BLaER1 treated with 17β-estradiol and CSF1 and Interleukin-3, amounts not matched to agents 10 nM and 100 nM (cell line): Measurements from ENCODE around the gene GGT6.
A peak's percentile ranks its signal among the peaks of the same experiment; 100 is the strongest.

Experiments
- H3K27ac ChIP-seq, 11 experiments: shearing (Covaris generic); formaldehyde crosslinking; 2 replicates each; pipeline ENCODE4 v1.8.1; 2022
- H3K27me3 ChIP-seq, 11 experiments: shearing (Covaris generic); formaldehyde crosslinking; 2 replicates each; pipeline ENCODE4 v1.8.1; 2022
- H3K36me3 ChIP-seq, 11 experiments: shearing (Covaris generic); formaldehyde crosslinking; 2 replicates each; pipeline ENCODE4 v1.8.1; 2022
- H3K4me1 ChIP-seq, 10 experiments: shearing (Covaris generic); formaldehyde crosslinking; 2 replicates each; pipeline ENCODE4 v1.8.1; 2022
- H3K4me2 ChIP-seq, 11 experiments: shearing (Covaris generic); formaldehyde crosslinking; 2 replicates each; pipeline ENCODE4 v1.8.1; 2022
- H3K4me3 ChIP-seq, 10 experiments: shearing (Covaris generic); formaldehyde crosslinking; 2 replicates each; pipeline ENCODE4 v1.8.1; 2022
- H3K9ac ChIP-seq, 11 experiments: shearing (Covaris generic); formaldehyde crosslinking; 2 replicates each; pipeline ENCODE4 v1.8.1; 2022
- H3K9me3 ChIP-seq, 11 experiments: shearing (Covaris generic); formaldehyde crosslinking; replicated peaks in 1 of 11; 2 replicates each; pipeline ENCODE4 v1.8.1; 2022
- H4K20me1 ChIP-seq, 11 experiments: shearing (Covaris generic); formaldehyde crosslinking; 2 replicates each; pipeline ENCODE4 v1.8.1; 2022
- Cebpa-rat ChIP-seq, 11 experiments: shearing (Covaris generic); IDR thresholded peaks; 2 replicates each; pipeline ENCODE4 v1.8.1; 2022

The GGT6 gene

DNA sequence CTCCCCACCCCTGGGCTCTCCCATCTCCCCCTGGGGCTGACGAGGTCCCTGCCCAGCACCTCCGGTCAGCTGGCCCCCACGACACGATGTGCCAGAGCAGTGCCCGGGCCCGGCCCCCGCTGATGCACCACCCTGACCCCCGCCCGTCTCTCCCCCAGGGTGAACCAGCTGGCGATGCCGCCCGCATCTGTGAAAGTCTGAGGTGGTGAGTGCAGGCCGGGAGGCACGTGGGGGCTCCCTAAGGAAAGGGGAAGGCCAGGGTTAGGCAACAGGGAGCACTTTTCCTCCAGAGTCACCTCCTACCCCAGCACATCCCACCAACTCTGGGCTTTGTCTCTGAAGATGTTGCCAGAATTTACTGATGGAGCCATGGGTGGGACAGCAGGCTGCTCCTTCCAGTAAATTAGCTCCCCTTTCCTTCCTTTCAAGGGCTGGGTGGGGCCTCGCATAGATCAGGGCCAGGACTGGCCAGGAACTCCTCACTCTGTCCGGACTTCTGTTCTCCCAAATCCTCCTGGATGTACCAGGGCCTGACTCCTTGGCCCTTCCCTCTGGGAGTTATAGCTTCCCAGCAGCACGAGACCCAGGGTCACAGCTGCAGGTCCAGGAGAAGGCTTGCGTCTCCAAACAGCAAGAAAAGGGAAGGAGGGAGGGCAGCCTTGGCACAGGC, 23.5 kb downstream of the GGT6 start:
- H3K4me3 ChIP-seq, result no peak overlapping the region
- peak overlapping the region in 9 of 11 experiments; percentile 38 to 68 (median 54); a peak in 18 of 22 replicates for H3K27ac ChIP-seq
- H4K20me1 ChIP-seq, result peaks cover 0 to 87% (median 56%) of the 10 kb centered on the region in 11 experiments; a peak in 19 of 22 replicates
- no peaks in the 10 kb centered on the region for H3K9me3 ChIP-seq
- peaks cover 50 to 93% (median 75%) of the 10 kb centered on the region in 10 experiments for H3K4me1 ChIP-seq
- peak overlapping the region; percentile 52 to 78 (median 70) for H3K4me2 ChIP-seq
- peaks cover 33 to 52% (median 49%) of the 10 kb centered on the region in 11 experiments for H3K36me3 ChIP-seq
- no peaks in the 10 kb centered on the region for H3K27me3 ChIP-seq
- TF ChIP-seq Cebpa-rat (IDR thresholded peaks at IDR 0.05), result no peak
- H3K9ac ChIP-seq, result peak overlapping the region; percentile 18 to 65 (median 50); a peak in 16 of 22 replicates

DNA sequence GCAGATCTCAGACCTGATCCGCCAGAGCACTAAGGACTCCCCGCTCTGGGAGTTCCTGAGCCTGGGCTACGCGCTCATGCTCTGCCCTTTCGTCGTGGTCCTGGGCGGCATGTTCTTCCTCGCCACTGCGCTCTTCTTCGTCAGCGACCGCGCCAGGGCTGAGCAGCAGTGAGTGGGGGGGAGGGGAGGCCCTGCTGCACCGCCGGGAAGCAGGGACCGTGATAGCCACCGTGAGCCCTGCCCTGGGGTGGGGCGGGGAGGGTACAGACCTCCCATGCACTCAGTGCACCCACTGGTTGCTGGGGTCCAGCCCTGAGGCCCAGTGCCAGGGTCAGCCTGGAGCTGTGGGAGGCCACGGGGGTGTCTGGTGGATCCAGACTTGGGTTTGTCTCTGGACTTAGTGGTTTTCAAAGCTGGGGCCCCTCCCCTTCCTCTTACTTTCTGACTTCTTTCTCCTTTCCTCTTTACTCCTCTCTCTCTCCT, 24.1 kb downstream of the GGT6 start:
- Histone ChIP-seq H3K4me2 (peak overlapping the region; percentile 52 to 78 (median 70)), H3K27me3 (no peaks in the 10 kb centered on the region), H4K20me1 (peaks cover 0 to 82% (median 50%) of the 10 kb centered on the region in 11 experiments; a peak in 19 of 22 replicates), H3K27ac (peak overlapping the region in 9 of 11 experiments; percentile 38 to 68 (median 54); a peak in 13 of 22 replicates), H3K9me3 (no peaks in the 10 kb centered on the region), H3K4me1 (peaks cover 56 to 94% (median 81%) of the 10 kb centered on the region in 10 experiments), H3K4me3 (no peak overlapping the region), H3K36me3 (peaks cover 27 to 46% (median 43%) of the 10 kb centered on the region in 11 experiments), H3K9ac (peak overlapping the region in 9 of 11 experiments; percentile 18 to 65 (median 38); a peak in 10 of 22 replicates)
- TF ChIP-seq Cebpa-rat (IDR thresholded peaks at IDR 0.05), result no peak

DNA sequence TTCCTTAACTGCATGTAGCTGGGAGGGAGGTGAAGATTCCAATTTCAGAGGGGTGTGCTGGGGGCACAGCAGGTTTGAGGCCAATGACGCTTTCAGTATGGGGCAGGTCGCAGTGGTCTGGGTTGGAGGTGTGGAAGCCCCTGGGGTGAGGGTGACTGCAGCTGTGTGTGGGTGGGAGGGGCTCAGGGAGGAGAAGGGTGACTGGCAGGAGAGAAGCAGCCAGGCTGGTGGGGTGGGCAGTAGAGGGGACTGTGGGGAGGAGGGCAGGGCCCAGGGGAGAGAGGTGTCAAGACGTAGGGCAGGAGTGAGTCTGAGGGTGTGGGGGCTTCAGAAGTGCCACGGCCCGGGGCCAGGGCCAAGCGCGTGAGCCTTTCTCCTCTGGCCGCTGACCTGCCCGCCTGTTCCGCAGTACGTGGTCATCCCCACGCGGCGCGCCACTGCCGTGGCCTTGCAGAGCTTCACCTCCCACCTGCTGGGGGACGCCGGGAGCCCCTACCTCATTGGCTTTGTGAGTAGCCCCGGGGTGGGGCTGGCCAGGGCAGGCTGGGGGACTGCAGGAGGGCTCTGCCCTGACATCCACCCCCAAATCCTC, 24.6 kb downstream of the GGT6 start:
- H3K4me3 ChIP-seq, result no peak overlapping the region
- no peaks in the 10 kb centered on the region for H3K27me3 ChIP-seq

DNA sequence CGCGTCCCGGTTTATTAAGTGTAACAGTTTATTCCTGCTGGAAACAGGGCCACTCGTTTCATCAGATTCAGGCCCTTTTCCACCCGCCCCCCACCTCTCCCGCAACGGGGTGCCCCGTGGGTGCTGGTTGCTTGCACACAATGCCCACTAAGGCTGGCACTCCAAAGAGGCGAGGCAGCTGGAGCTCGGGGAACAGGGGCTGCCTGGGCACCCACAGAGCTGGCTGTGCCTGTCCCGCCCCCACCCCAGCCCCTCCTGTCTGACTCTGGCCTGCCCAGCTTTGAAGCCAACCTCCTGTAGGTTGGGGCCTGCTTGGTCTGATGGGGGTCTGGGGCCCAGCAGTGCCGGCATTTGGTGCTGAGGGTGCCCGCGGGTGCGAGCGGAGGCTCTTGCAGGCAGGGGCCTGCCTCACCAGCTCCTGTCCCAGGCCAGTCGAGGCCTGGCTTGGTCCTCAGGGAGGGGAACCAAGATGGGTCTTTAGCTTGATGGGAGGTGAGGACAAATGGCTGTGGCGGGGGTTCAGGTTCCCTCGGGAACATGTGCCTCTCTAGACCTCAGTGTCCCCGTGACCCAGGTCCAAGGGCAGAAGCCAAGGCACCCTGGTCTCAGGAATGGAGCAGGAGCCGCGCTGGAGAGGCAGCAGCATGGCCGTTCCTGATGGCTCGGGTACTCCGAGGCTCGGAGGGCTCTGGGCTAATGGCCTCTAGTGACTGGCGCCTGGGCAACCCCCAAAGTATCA, 25.3 kb downstream of the GGT6 start:
- peak overlapping the region in 10 of 11 experiments; percentile 9 to 92 (median 45); a peak in 11 of 22 replicates for H3K4me2 ChIP-seq
- H3K27me3 ChIP-seq, result no peaks in the 10 kb centered on the region
- H3K27ac ChIP-seq, result peak overlapping the region in 5 of 11 experiments; percentile 1 to 50 (median 40); a peak in 5 of 22 replicates
- peaks cover 18 to 34% (median 31%) of the 10 kb centered on the region in 11 experiments for H3K36me3 ChIP-seq
- peaks cover 0 to 70% (median 38%) of the 10 kb centered on the region in 11 experiments; a peak in 18 of 22 replicates for H4K20me1 ChIP-seq
- peaks cover 59 to 98% (median 88%) of the 10 kb centered on the region in 10 experiments for H3K4me1 ChIP-seq
- no peak overlapping the region for H3K4me3 ChIP-seq
- peak overlapping the region in 3 of 11 experiments; percentile 8 to 37 (median 15); a peak in 3 of 22 replicates for H3K9ac ChIP-seq
- TF ChIP-seq Cebpa-rat (IDR thresholded peaks at IDR 0.05), result no peak
- no peaks in the 10 kb centered on the region for H3K9me3 ChIP-seq

More for the DNA sequence above, 24.6 kb downstream of the GGT6 start:
- peaks cover 24 to 41% (median 38%) of the 10 kb centered on the region in 11 experiments for H3K36me3 ChIP-seq
- peaks cover 59 to 99% (median 85%) of the 10 kb centered on the region in 10 experiments for H3K4me1 ChIP-seq
- no peaks in the 10 kb centered on the region for H3K9me3 ChIP-seq
- TF ChIP-seq Cebpa-rat (IDR thresholded peaks at IDR 0.05), result no peak
- H3K4me2 ChIP-seq, result peak overlapping the region in 6 of 11 experiments; percentile 5 to 92 (median 18); a peak in 4 of 22 replicates
- peak overlapping the region in 1 of 11 experiments; percentile 15; a peak in 2 of 22 replicates for H3K9ac ChIP-seq
- peaks cover 0 to 76% (median 45%) of the 10 kb centered on the region in 11 experiments; a peak in 19 of 22 replicates for H4K20me1 ChIP-seq
- H3K27ac ChIP-seq, result 0 out of 22 replicates have a peak overlapping the region, but pooled peaks of 3 of the 11 experiments have one; percentile 12 to 40 (median 40)

DNA sequence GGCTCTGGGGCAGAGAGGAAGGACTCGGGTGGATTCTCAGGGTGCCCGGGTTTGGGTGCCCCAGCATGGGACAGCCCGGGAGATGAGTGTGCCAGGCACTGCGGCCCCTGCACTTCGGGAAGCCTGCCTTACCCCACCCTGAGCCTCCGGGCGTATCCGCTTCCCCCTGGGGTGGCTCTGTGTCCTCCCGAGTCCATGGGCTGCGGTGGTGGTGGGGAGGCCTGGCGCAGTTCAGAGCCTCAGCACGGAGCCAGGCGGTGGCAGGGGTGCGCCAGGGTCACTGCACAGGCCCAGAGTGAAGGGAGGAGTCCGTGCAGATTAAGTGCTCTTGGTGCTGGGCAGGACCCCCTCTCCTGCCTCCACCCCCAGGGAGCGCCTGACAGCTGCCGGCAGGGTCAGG, 25.9 kb downstream of the GGT6 start:
- Histone ChIP-seq H3K4me2 (peak overlapping the region; percentile 36 to 92 (median 45); a peak in 21 of 22 replicates), H3K9ac (peak overlapping the region in 6 of 11 experiments; percentile 8 to 49 (median 30); a peak in 5 of 22 replicates), H4K20me1 (peaks cover 0 to 64% (median 32%) of the 10 kb centered on the region in 11 experiments; a peak in 18 of 22 replicates), H3K9me3 (no peaks in the 10 kb centered on the region), H3K27ac (peak overlapping the region in 8 of 11 experiments; percentile 22 to 50 (median 26); a peak in 7 of 22 replicates), H3K4me3 (no peak overlapping the region), H3K27me3 (no peaks in the 10 kb centered on the region), H3K4me1 (peaks cover 59 to 98% (median 89%) of the 10 kb centered on the region in 10 experiments), H3K36me3 (peaks cover 12 to 28% (median 25%) of the 10 kb centered on the region in 11 experiments)
- no peak for TF ChIP-seq Cebpa-rat (IDR thresholded peaks at IDR 0.05)

DNA sequence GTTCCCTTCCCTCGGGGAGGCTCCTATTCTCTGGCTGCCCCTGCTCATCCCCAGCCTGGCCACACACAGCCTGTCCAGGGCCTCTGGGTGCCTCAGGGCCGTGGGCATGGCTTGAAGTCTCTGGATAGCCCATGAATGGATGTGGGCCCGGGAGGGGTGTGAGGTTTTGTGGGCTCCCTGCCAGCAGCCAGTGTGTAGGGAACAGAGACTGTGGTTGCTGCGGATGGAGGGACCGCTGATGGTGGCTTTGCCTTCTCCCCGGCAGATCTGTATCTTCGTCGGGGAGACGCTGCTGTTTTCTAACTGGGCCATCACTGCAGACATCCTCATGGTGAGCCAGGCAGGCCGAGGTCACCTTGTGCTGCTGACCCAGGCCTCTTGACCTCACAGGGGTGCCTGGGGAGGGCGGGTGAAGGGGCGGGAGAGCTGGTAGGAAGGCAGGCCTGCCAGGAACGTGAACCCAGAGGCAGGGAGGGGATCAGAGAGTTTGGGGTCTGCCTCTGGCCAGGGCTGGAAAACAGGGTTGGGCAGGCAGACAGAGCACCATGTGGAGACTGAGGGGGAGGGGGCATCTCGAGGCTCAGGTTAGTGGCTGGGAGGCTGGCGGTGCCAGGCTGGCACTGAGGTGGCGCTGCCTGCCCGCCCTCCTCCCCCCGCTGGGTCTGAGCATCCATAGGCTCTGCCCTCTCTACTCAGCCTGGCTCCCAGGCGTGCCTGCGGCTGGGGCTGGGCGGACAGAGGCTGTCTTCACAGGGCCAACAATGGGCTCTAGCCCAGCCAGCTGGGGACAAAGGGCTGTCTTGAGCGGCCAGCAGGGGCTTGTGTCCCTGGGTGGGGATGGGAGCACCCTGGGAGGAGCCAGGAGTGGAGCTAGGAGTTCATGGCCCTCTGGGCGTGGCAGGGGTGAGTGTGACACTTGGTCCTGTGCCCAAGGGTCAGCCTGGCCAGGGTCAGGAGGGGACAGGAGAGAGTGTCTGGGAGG, 26.6 kb downstream of the GGT6 start:
- Histone ChIP-seq H3K36me3 (peaks cover 5 to 21% (median 18%) of the 10 kb centered on the region in 11 experiments; a peak in 21 of 22 replicates), H3K9ac (peak overlapping the region in 7 of 11 experiments; percentile 8 to 49 (median 23); a peak in 5 of 22 replicates), H3K27ac (peak overlapping the region in 8 of 11 experiments; percentile 22 to 50 (median 26); a peak in 7 of 22 replicates), H3K4me2 (peak overlapping the region; percentile 36 to 92 (median 45)), H3K27me3 (no peaks in the 10 kb centered on the region), H4K20me1 (peaks cover 0 to 57% (median 25%) of the 10 kb centered on the region in 11 experiments; a peak in 18 of 22 replicates), H3K4me3 (no peak overlapping the region), H3K9me3 (no peaks in the 10 kb centered on the region), H3K4me1 (peaks cover 59 to 98% (median 89%) of the 10 kb centered on the region in 10 experiments)
- no peak for TF ChIP-seq Cebpa-rat (IDR thresholded peaks at IDR 0.05)

DNA sequence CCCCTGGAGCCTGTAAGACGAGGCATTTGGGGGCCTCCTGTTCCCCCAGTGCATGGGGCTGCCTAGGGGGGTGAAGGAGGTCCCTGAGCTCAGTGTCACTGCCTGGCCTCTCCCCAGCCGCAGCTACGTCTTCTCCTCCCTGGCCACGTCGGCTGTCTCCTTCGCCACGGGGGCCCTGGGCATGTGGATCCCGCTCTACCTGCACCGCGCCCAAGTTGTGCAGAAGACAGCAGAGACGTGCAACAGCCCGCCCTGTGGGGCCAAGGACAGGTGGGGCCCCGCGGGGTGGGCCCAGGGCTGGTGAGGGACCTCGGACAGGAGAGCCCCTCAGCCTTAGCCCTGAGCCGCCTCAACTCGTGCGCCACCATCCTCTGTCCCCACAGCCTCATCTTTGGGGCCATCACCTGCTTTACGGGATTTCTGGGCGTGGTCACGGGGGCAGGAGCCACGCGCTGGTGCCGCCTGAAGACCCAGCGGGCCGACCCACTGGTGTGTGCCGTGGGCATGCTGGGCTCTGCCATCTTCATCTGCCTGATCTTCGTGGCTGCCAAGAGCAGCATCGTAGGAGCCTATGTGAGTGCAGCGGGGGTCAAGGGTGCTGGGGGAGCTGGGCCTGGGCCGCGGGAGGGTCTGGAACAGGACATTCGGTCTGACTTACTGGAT, 27.4 kb downstream of the GGT6 start:
- H3K27me3 ChIP-seq, result no peaks in the 10 kb centered on the region

More for the DNA sequence above, 27.4 kb downstream of the GGT6 start:
- TF ChIP-seq Cebpa-rat (IDR thresholded peaks at IDR 0.05), result no peak
- peaks cover 0 to 49% (median 17%) of the 10 kb centered on the region in 11 experiments; a peak in 18 of 22 replicates for H4K20me1 ChIP-seq
- peaks cover 55 to 98% (median 89%) of the 10 kb centered on the region in 10 experiments for H3K4me1 ChIP-seq
- no peaks in the 10 kb centered on the region for H3K9me3 ChIP-seq
- H3K4me2 ChIP-seq, result peak overlapping the region in 8 of 11 experiments; percentile 7 to 92 (median 80); a peak in 11 of 22 replicates
- peaks cover 0 to 13% (median 10%) of the 10 kb centered on the region in 11 experiments; a peak in 16 of 22 replicates for H3K36me3 ChIP-seq
- H3K27ac ChIP-seq, result peak overlapping the region in 1 of 11 experiments; percentile 26; a peak in 1 of 22 replicates
- 0 out of 22 replicates have a peak overlapping the region, but pooled peaks of 1 of the 11 experiments have one; percentile 13 for H3K9ac ChIP-seq
- no peak overlapping the region for H3K4me3 ChIP-seq
